Coronary artery (tissue), 2 donors: ENCODE measurements around the gene PSMB2.
A peak's percentile ranks its signal among the peaks of the same experiment; 100 is the strongest.
"Not testable (repeated sequence)": the region's sequence is repeated elsewhere in the genome, so short reads cannot be mapped to it uniquely, and the experiment has no call there.

Source experiments
- DNase-seq: peaks from one replicate; pipeline ENCODE4 v3.0.0-alpha.2; 2017; ENCODE audit warnings: low spot score
- H3K27ac ChIP-seq, 2 donors: fragments of 200-600 bp; sonication (generic); one replicate each; pipeline ENCODE4 v1.5.1; 2016 to 2019
- H3K4me3 ChIP-seq: fragments of 200-600 bp; sonication (generic); 2 replicates; pipeline ENCODE4 v1.5.1; 2016; ENCODE audit warnings: mild to moderate bottlenecking, moderate library complexity
- CTCF ChIP-seq: fragments of 200-600 bp; sonication (generic); IDR thresholded peaks from one replicate; pipeline ENCODE4 v1.5.1; 2019; ENCODE audit warnings: antibody characterized with exemption

Gene PSMB2

GRCh38 chr1:35590476-35591040 is 50.8 kb downstream of the PSMB2 start:
- no peak for DNase-seq
- Histone ChIP-seq H3K4me3 (no peak overlapping the region), H3K27ac (no peak overlapping the region)
- no peak for TF ChIP-seq CTCF

- no peak for TF ChIP-seq CTCF
- no peak for DNase-seq
- no peak overlapping the region for H3K4me3 ChIP-seq
- H3K27ac ChIP-seq = no peak overlapping the region
Observed at GRCh38 chr1:35589516-35590427, 51.6 kb downstream of the PSMB2 start.

GRCh38 chr1:35588197-35588910 is 53.0 kb downstream of the PSMB2 start:
- no peak for TF ChIP-seq CTCF
- Histone ChIP-seq H3K27ac (no peak overlapping the region), H3K4me3 (no peak overlapping the region)
- peak; percentile 24 for DNase-seq

- no peak for TF ChIP-seq CTCF
- no peak overlapping the region for H3K4me3 ChIP-seq
- H3K27ac ChIP-seq = no peak overlapping the region
- DNase-seq = no peak
Observed at GRCh38 chr1:35587736-35588135, 53.6 kb downstream of the PSMB2 start.

- Histone ChIP-seq H3K27ac (no peak overlapping the region), H3K4me3 (no peak overlapping the region)
- no peak for TF ChIP-seq CTCF
- DNase-seq = no peak
Observed at GRCh38 chr1:35586808-35587207, 54.5 kb downstream of the PSMB2 start.

GRCh38 chr1:35585805-35586204 is 55.5 kb downstream of the PSMB2 start:
- H3K27ac ChIP-seq, H3K4me3 ChIP-seq, DNase-seq: not testable (repeated sequence)

- Histone ChIP-seq H3K4me3 (no peak overlapping the region), H3K27ac (no peak overlapping the region)
- TF ChIP-seq CTCF = no peak
- DNase-seq = no peak
Observed at GRCh38 chr1:35585281-35585680, 56.0 kb downstream of the PSMB2 start.

GRCh38 chr1:35581621-35582020 is 59.7 kb downstream of the PSMB2 start:
- H3K4me3 ChIP-seq, DNase-seq, H3K27ac ChIP-seq: not testable (repeated sequence)
